ENCODE results near the gene DUSP12. TPM values are rescaled to one million over a fixed set of nuclear protein-coding genes. Genes with fewer than 3 reads are reported as not detected.
"Not testable (repeated sequence)": the region's sequence is repeated elsewhere in the genome, so short reads cannot be mapped to it uniquely, and the experiment has no call there.

Gene DUSP12
- total RNA-seq, 1 donor from 2014 or later, result 26.2 TPM

GRCh38 chr1:161721738-161722343 lies 27.7 kb upstream of the DUSP12 start:
- DNase-seq (ENCODE audit: low read depth), result peak; percentile 65
- no peak for TF ChIP-seq CTCF (conservative IDR thresholded peaks at IDR 0.05; ENCODE audit: low read depth, low read length)
- H3K4me3 ChIP-seq (ENCODE audit: low read depth, low read length), result no peak overlapping the region

- DNase-seq (ENCODE audit: low read depth), result no peak
- H3K4me3 ChIP-seq (ENCODE audit: low read depth, low read length), result no peak overlapping the region
- TF ChIP-seq CTCF (conservative IDR thresholded peaks at IDR 0.05; ENCODE audit: low read depth, low read length), result no peak
These were observed 27.2 kb upstream of the DUSP12 start for GRCh38 chr1:161722406-161722805.

DNA sequence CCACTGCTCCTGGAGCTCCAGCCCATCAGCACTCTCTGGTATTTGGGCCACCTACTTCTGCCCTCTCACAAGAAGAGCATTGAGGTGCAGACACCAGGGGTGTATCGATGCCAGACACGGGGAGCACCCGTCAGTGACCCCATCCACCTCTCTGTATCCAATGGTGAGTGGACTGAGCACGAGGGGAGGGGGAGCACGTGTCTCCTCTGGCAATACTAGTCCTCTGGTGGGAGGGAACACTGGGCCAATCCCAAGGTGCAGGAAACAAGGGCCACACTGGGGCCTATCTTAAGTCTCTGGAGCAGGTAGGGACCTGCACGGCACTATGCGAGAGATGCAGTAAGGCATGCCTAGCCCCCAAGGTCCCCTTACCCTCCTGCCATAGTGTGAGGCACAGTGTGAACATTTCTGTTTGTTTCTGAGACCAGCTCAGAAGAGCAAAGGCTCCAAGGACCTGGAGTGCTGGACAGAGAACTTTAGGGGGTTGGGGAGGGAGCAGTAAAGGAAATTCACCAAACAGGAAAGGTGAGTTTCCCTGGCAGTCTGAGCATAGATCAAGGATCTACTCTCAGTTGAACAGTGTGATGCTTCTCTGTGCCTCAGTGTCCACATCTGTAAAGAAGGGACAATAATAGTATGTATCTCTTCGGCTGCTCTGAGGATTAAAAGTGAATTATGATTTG lies 26.0 kb upstream of the DUSP12 start:
- H3K4me3 ChIP-seq (ENCODE audit: low read depth, low read length), result no peak overlapping the region
- no peak for DNase-seq (ENCODE audit: low read depth)
- TF ChIP-seq CTCF (conservative IDR thresholded peaks at IDR 0.05; ENCODE audit: low read depth, low read length), result no peak

DNA sequence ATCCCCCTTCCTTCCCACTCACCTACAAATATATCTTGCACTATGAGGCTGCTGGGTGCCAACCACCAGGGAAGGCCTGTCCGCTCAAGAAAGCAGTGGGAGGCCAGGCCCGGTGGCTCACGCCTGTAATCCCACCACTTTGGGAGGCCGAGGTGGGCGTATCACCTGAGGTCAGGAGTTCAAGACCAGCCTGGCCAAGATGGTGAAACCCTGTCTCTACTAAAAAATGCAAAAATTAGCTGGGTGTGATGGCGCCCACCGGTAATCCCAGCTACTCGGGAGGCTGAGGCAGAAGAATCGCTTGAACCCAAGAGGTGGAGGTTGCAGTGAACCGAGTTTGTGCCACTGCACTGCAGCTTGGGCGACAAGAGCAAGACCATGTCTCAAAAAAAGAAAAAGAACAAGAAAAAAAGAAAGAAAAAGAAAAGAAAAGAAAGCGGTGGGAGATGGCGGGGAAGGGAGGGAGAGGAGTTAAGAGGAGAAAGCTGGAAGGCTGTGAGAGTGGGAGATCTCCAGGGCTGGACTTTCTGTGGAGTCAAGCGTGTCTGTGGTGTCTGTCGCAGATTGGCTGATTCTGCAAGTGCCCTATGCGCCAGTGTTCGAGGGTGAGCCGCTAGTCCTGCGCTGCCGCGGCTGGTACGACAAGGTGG lies 24.2 kb upstream of the DUSP12 start:
- H3K4me3 ChIP-seq (ENCODE audit: low read depth, low read length), result peak overlapping the region; percentile 78

GRCh38 chr1:161725908-161726472 lies 23.6 kb upstream of the DUSP12 start:
- DNase-seq (ENCODE audit: low read depth), result no peak
- TF ChIP-seq CTCF (conservative IDR thresholded peaks at IDR 0.05; ENCODE audit: low read depth, low read length), result peak; percentile 38
- peak overlapping the region; percentile 78 for H3K4me3 ChIP-seq (ENCODE audit: low read depth, low read length)

More for the DNA sequence above, 24.2 kb upstream of the DUSP12 start:
- not testable (repeated sequence) for DNase-seq (ENCODE audit: low read depth)

DNA sequence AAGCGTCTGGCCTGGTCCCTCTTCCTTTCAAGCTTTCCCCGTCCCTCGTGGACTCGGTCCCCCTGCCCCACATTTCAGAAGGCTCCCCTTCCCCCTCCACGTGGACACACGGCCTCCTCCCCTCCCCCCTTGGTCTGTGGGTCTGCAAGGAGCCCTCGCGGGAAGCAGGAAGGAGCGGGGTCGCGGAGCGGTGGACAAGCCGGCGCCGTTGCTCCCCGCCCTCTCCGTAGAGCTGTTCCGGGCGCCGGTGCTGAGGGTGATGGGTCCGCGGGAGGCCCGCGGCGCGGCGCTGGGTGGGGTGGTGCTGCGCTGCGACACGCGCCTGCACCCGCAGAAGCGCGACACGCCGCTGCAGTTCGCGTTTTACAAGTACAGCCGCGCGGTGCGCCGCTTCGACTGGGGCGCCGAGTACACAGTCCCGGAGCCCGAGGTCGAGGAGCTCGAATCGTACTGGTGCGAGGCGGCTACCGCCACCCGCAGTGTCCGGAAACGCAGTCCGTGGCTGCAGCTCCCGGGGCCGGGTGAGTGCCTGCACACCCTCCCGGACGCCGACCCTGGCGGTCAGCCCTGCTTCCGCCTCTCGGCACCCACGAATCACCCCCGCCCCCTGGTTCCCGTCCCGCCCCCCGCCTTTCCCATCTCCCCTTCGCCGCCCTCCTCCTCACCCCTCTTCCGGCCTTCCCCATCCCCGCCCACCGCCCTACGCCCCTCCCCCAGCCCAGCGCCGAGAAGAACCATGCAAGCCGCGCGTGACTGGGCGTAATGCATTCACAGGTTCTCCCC lies 22.9 kb upstream of the DUSP12 start:
- no peak for DNase-seq (ENCODE audit: low read depth)
- no peak for TF ChIP-seq CTCF (conservative IDR thresholded peaks at IDR 0.05; ENCODE audit: low read depth, low read length)

More for the DNA sequence above, 22.9 kb upstream of the DUSP12 start:
- H3K4me3 ChIP-seq (ENCODE audit: low read depth, low read length), result peak overlapping the region; percentile 78
